Brain microvascular endothelial cell (primary cell): ENCODE measurements around the gene HOXB6.

Experiments used
- DNase-seq: peaks from one replicate; pipeline ENCODE4 v3.0.0-alpha.2; 2020
- H3K27ac ChIP-seq: fragments of 250-450 bp; sonication (Bioruptor Pico); 2 replicates; pipeline ENCODE4 v1.5.1; 2020; ENCODE audit warnings: mild to moderate bottlenecking, moderate library complexity
- H3K27me3 ChIP-seq: fragments of 250-450 bp; sonication (Bioruptor Pico); replicated peaks from 2 replicates; pipeline ENCODE4 v1.5.1; 2020; ENCODE audit warnings: mild to moderate bottlenecking
- H3K36me3 ChIP-seq: fragments of 250-450 bp; sonication (Bioruptor Pico); replicated peaks from 2 replicates; pipeline ENCODE4 v1.5.1; 2020; ENCODE audit warnings: mild to moderate bottlenecking
- H3K4me3 ChIP-seq: 2 replicates; pipeline ENCODE4 v1.5.1; 2011; ENCODE audit warnings: low read depth, mild to moderate bottlenecking, control low read depth, low read length, moderate library complexity
- in situ Hi-C: cut with HindIII; loops from 2 replicates; pipeline ENCODE4 v1.10.0; 2017; ENCODE audit warnings: low sequenced_read_pairs, low pct_ligation_motif_present
- TF ChIP-seq, protein P1 (sequence below): IDR thresholded peaks from 2 replicates; pipeline ENCODE4 v1.5.1; 2011; ENCODE audit warnings: low read depth, mild to moderate bottlenecking, moderate library complexity, low read length, control low read depth, inconsistent platforms; ENCODE audit errors: missing control alignments

The HOXB6 gene

DNA sequence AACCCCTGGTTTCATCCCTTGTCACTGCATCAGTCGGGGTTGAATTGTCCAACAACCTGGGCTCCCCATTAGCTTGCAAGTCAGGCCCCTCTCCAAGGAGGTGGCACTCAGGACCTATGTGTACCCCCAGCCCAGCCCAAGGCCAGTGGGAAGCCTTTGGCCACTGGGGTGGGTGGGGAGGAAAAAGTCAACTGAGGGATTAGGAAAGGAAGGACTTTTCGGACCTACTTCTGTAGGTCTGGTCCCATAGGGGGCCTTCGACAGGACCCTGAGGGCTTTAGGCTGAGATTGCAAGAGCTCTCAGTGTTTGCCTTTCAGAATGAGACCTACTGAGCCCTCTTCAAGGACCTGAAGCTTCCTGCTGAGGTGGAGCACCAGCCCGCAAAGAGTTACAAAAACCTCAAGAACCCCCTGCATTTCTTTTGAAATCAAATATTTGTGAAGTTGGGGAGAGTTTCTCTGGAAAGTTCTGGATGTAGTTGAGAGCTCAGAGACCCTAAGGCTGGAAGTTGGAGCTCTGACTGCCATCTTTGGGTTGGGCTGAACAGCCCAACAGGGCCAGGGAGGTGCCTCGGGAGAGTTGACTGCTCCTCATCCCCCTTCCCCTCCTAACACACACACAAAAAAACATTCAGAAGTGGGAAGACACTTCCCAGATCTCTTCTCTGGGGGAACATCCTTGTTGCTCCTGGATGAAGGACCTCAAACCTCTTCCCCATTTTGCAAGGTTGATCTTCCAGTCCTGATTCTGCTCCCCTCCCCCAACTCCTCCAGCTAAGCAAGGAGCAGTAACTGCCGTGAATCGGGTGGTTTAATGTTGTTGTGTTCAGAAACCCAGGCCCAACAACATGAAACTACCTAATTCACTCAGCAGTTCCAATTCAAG, 27.1 kb upstream of the HOXB6 start:
- no peak overlapping the region for H3K4me3 ChIP-seq
- peaks cover 100% of the 10 kb centered on the region for H3K27me3 ChIP-seq
- TF ChIP-seq, protein P1, sequence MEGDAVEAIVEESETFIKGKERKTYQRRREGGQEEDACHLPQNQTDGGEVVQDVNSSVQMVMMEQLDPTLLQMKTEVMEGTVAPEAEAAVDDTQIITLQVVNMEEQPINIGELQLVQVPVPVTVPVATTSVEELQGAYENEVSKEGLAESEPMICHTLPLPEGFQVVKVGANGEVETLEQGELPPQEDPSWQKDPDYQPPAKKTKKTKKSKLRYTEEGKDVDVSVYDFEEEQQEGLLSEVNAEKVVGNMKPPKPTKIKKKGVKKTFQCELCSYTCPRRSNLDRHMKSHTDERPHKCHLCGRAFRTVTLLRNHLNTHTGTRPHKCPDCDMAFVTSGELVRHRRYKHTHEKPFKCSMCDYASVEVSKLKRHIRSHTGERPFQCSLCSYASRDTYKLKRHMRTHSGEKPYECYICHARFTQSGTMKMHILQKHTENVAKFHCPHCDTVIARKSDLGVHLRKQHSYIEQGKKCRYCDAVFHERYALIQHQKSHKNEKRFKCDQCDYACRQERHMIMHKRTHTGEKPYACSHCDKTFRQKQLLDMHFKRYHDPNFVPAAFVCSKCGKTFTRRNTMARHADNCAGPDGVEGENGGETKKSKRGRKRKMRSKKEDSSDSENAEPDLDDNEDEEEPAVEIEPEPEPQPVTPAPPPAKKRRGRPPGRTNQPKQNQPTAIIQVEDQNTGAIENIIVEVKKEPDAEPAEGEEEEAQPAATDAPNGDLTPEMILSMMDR: no peak
- no peak for DNase-seq
- no peaks in the 10 kb centered on the region for H3K36me3 ChIP-seq
- H3K27ac ChIP-seq: no peak overlapping the region
- in situ Hi-C loops: no loop called here

DNA sequence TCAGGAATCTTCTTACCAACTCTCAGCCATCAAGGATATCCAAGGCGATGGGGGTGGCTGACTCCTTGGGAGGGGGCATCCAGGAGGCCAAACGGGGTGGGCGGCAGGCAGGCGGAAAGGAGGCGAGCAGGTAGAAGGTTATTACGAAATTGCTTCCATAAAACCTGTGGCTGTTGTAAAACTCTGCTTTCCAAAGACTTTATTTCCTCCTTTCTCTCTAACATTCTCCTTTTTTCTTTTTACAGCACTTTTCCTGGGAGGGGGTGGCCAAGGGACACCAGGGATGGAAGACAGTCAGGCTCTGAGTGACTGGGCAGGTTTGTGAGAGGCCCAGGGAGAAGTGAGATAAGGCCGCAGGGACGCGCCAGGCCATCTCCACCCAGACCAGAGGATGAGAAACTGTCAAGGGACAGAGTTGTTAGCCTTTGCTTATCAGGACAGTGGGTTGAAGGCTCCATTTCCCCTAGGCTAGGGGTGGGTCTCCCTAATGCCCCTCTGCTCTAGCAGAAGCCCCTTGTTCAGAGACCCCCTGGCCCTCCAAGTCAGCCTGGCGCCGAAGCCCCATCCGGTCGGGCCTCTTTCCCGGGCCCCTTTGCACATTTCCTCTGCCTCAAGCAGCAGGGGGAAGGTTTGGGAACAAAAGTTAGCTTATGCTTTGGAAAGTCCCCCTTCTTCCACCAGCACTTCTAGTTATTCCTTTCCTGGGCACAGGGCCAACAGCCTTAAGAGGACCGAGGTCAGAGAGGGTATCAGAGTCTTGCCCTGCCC, 26.3 kb upstream of the HOXB6 start:
- H3K27ac ChIP-seq: no peak overlapping the region
- peaks cover 98% of the 10 kb centered on the region for H3K27me3 ChIP-seq
- in situ Hi-C loops: no loop called here
- TF ChIP-seq, protein P1: no peak
- no peak overlapping the region for H3K4me3 ChIP-seq
- H3K36me3 ChIP-seq: no peaks in the 10 kb centered on the region
- DNase-seq: no peak

DNA sequence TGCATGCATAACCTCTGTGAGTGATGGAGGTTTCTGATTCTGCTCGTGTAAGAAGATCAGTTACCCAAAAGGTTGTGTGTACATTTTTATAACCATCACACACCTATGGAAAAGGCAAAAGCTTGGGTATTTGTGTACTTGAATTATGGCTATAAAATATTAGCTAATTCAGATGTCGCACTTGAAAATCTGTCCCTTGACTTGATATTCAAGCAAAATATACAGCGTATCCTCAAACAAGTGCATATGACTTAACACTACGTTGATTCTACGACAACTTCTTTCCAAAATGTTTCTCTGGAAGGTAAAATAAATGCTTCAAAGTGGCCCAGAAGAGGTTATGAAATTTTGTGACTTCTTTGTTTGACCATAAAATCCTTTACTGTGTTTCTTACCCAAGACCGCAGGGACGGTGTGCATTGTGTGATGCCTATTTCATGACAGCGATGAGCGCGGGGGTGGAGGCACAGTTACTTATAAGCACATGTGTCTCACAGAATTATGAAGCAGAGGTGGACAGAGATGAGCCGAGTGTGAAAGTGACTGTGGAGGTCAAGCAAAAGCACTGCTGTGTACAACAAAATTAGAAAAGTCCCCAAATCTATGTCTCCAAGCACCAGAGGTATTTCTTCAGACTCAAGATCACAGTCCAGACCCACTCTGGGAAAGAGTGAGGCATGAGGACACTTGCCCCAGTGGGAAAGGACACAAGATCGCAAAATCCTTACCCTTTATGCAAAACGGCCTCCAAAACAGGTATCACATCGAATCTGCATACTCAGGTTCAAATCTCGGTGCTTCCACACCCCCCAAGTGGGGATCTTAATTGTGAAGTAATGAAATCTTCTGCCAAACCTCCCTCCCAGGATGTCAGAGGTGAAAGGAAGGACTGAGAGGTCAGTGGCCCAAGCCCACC, 25.5 kb upstream of the HOXB6 start:
- TF ChIP-seq, protein P1: no peak
- no peak for DNase-seq
- no peaks in the 10 kb centered on the region for H3K36me3 ChIP-seq
- no peak overlapping the region for H3K27ac ChIP-seq
- in situ Hi-C loops: no loop called here
- H3K4me3 ChIP-seq: no peak overlapping the region
- peaks cover 98% of the 10 kb centered on the region for H3K27me3 ChIP-seq

DNA sequence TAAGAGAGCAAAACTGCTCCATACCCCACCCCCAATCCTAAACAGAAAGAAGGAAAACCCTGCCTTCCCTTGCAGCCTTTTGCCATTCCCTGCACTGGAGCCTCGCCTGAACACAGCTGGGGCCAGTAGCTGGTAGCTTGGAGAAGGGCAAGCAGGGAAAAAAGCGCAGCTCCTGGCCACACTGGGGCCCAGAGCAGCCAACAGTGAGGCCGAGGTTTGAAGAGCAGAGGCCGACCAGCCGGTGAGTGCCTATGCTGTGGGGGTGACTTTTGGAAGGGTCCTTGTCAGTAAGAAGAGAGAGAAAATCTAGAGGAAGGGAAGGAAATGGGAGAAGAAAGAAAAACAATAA, 24.6 kb upstream of the HOXB6 start:
- Histone ChIP-seq H3K27ac (no peak overlapping the region), H3K27me3 (peaks cover 98% of the 10 kb centered on the region), H3K4me3 (no peak overlapping the region), H3K36me3 (no peaks in the 10 kb centered on the region)
- no peak for DNase-seq
- TF ChIP-seq, protein P1: no peak
- in situ Hi-C loops: no loop called here

DNA sequence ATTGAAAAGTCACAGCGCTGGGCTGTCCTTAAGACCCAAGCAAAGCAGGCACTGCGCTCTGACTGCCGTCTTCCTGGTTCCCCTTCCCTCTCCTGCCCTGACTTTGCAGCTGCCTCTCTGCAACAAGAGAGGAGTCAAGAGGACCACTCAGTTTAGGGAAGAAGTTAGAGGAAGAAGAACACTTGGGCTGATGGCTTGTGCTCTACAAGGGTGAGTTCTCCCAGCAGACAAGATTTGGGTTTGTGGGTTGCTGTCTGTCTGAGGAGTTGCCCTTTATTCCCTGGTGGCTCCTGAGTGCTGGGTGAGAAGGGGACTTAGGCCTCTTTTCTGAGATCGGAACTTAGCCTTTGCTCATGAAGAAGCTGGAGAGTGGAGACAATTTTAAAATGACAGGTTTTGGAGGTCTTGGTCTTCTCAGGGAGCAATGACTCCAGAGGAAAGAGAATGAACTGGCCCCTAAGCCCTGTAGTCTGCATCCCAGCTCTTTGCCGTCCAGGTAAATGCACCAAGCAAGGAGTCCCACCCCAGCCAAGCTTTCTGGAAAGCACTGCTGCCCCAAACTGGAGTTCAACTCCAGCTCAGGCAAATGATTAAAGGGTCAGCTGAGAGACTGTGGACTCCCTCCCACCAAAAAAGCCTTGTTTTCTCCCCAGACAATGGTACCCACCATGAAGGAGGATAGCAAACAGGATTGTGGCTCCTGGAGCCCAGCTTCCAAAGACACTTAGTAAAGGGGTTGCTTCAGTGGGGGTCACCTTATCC, 24.0 kb upstream of the HOXB6 start:
- in situ Hi-C loops: no loop called here
- no peak for DNase-seq
- TF ChIP-seq, protein P1: no peak
- H3K27ac ChIP-seq: no peak overlapping the region
- peaks cover 98% of the 10 kb centered on the region for H3K27me3 ChIP-seq
- H3K4me3 ChIP-seq: no peak overlapping the region
- H3K36me3 ChIP-seq: no peaks in the 10 kb centered on the region
